DND-41 (cell line): ENCODE measurements around the gene ZNF583.

ENCODE experiments used
- ATAC-seq: fragments of 200-7000 bp; cut with Tn5 transposase; 3 replicates; pipeline ENCODE4 v1.9.1; 2021; ENCODE audit warnings: low read depth; ENCODE audit not compliant: insufficient read depth
- DNase-seq: peaks from one replicate; pipeline ENCODE4 v3.0.0-alpha.2; 2020
- H2AFZ ChIP-seq: 2 replicates; pipeline ENCODE4 v1.6.0; 2012; ENCODE audit warnings: low read depth, low read length
- H3K27ac ChIP-seq: 2 replicates; pipeline ENCODE4 v1.5.1; 2012; ENCODE audit warnings: low read length, inconsistent platforms
- H3K27me3 ChIP-seq: fragments of 200-600 bp; sonication (generic); 2 replicates; pipeline ENCODE4 v1.6.0; 2012; ENCODE audit warnings: low read length, mild to moderate bottlenecking, inconsistent platforms; ENCODE audit not compliant: insufficient read depth, poor library complexity
- H3K36me3 ChIP-seq: 2 replicates; pipeline ENCODE4 v1.5.1; 2012; ENCODE audit warnings: low read length, inconsistent platforms; ENCODE audit not compliant: insufficient read depth
- H3K4me1 ChIP-seq: 2 replicates; pipeline ENCODE4 v1.5.1; 2012; ENCODE audit warnings: mild to moderate bottlenecking, low read length; ENCODE audit not compliant: insufficient read depth
- H3K4me2 ChIP-seq: 2 replicates; pipeline ENCODE4 v1.6.0; 2012; ENCODE audit warnings: mild to moderate bottlenecking, moderate library complexity, low read length, inconsistent platforms; ENCODE audit not compliant: insufficient read depth
- H3K4me3 ChIP-seq, 2 experiments: fragments of 200-600 bp in 1 of 2; shearing (Covaris generic) in 1 of 2; 2 replicates each; pipeline ENCODE4 v1.5.1; 2012 to 2016; ENCODE audit warnings: inconsistent platforms in 2 of 2, low read length in 2 of 2, mild to moderate bottlenecking in 2 of 2, low read depth in 1 of 2, moderate library complexity in 1 of 2
- H3K79me2 ChIP-seq: 2 replicates; pipeline ENCODE4 v1.6.0; 2012; ENCODE audit warnings: low read length, inconsistent platforms; ENCODE audit not compliant: insufficient read depth
- H3K9ac ChIP-seq: 2 replicates; pipeline ENCODE4 v1.6.0; 2012; ENCODE audit warnings: low read depth, mild to moderate bottlenecking, inconsistent platforms, low read length, moderate library complexity
- H3K9me3 ChIP-seq: 2 replicates; pipeline ENCODE4 v1.5.1; 2012; ENCODE audit warnings: low read length, moderate library complexity, mild to moderate bottlenecking, inconsistent platforms; ENCODE audit not compliant: insufficient read depth, severe bottlenecking
- H4K20me1 ChIP-seq: 2 replicates; pipeline ENCODE4 v1.6.0; 2012; ENCODE audit warnings: low read length; ENCODE audit not compliant: insufficient read depth
- CTCF ChIP-seq: IDR thresholded peaks from 2 replicates; pipeline ENCODE4 v1.5.1; 2012; ENCODE audit warnings: borderline replicate concordance, low read length, moderate library complexity, mild to moderate bottlenecking; ENCODE audit not compliant: poor library complexity, severe bottlenecking; ENCODE audit errors: extremely low read depth
- EZH2 ChIP-seq: IDR thresholded peaks from 3 replicates; pipeline ENCODE4 v1.6.1; 2012; ENCODE audit warnings: borderline replicate concordance, low read depth, mild to moderate bottlenecking, moderate library complexity, low read length, inconsistent platforms; ENCODE audit not compliant: severe bottlenecking

The ZNF583 gene

GRCh38 chr19:56474308-56474707, 70.2 kb downstream of the ZNF583 start:
- no peaks in the 10 kb centered on the region for H4K20me1 ChIP-seq
- no peak overlapping the region for H3K4me2 ChIP-seq
- peaks cover 21% of the 10 kb centered on the region for H3K79me2 ChIP-seq
- H3K9ac ChIP-seq: no peak overlapping the region
- H3K27ac ChIP-seq: no peak overlapping the region
- no peaks in the 10 kb centered on the region for H3K9me3 ChIP-seq
- DNase-seq (no peak), ATAC-seq (no peak)
- peaks cover 12% of the 10 kb centered on the region; the same call in 1 of the 2 replicates for H3K36me3 ChIP-seq
- TF ChIP-seq EZH2 (no peak), CTCF (no peak)
- H3K4me3 ChIP-seq: no peak overlapping the region
- no peaks in the 10 kb centered on the region for H3K27me3 ChIP-seq
- H2AFZ ChIP-seq: no peak overlapping the region
- peaks cover 23% of the 10 kb centered on the region for H3K4me1 ChIP-seq

- Histone ChIP-seq H3K4me1 (peaks cover 27% of the 10 kb centered on the region), H3K4me3 (peak overlapping the region; percentile 42 to 87; a peak in 3 of 4 replicates), H3K79me2 (peaks cover 37% of the 10 kb centered on the region), H2AFZ (no peak overlapping the region), H3K27ac (0 out of 2 replicates have a peak overlapping the region, but pooled peaks have one; percentile 21), H3K9me3 (no peaks in the 10 kb centered on the region), H3K27me3 (no peaks in the 10 kb centered on the region), H3K9ac (peak overlapping the region; percentile 67; the same call in 1 of the 2 replicates), H3K4me2 (peak overlapping the region; percentile 95), H3K36me3 (peaks cover 12% of the 10 kb centered on the region; the same call in 1 of the 2 replicates), H4K20me1 (no peaks in the 10 kb centered on the region)
- TF ChIP-seq EZH2: no peak
- DNase-seq: no peak
- ATAC-seq: no peak
Observed at GRCh38 chr19:56476093-56476492, 72.0 kb downstream of the ZNF583 start.
